Measurements from ENCODE around the gene RPL11.
"Not testable (repeated sequence)": the region's sequence is repeated elsewhere in the genome, so short reads cannot be mapped to it uniquely, and the experiment has no call there.

RPL11 gene

DNA sequence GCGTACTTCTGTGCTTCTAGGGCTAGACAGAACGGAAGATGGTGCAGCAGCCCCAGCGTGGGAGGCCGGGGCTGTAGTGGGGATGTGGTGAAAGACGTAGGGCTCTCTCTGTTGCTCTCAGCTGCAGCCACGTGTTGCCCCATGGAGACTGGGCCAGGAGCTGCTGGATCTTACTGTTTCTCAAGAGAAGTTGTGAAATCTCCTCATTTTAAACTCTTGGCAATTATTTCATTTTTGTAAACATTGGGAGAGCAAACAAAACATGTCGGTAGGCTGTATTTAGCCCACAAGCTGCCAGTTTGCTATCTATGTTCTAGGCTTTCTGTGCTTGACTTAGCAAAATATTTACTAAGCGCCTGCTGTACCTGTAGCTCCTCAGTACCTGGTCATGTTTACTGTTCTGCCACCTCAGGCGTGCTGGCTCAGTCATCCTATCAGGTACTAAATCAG is 35.8 kb downstream of the RPL11 start:
- in situ Hi-C loops (cut with HindIII; ENCODE audit: low sequenced_read_pairs): no loop called here

DNA sequence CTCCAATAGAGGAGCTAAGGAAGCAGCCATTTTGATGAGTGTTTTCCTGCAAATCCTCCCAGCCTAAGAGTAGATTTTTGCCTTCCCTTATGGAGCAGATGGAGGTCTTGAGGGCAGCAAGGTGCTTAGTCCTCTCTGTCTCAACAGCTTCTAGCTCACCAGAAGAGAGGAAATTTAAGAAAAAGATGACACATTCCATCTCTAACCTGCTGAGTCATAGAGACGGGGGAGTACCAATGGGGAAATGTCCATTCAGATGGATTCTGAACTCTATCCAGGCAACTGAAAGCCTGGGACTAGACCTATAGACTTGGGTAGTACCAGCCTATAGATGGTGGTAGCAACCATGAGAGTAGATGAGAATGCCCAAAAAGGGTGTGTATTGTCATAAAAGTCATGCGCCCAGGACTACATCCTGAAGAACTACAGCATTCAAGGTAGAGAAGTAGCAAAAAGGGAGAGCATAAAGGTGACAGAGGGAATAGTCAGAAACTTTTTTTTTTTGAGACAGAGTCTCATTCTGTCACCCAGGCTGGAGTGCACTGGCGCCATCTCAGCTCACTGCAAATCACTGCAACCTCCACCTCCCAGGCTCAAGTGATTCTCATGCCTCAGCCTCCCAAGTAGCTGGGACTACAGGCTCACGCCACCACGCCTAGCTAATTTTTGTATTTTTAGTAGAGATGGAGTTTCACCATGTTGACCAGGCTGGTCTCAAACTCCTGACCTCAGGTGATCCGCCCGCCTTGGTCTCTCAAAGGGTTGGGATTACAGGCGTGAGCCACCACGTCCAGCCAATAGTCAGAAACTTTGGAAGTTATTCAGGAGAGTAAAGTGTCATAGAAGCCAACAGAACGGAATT is 41.0 kb downstream of the RPL11 start:
- in situ Hi-C loops (cut with HindIII; ENCODE audit: low sequenced_read_pairs): no loop called here

DNA sequence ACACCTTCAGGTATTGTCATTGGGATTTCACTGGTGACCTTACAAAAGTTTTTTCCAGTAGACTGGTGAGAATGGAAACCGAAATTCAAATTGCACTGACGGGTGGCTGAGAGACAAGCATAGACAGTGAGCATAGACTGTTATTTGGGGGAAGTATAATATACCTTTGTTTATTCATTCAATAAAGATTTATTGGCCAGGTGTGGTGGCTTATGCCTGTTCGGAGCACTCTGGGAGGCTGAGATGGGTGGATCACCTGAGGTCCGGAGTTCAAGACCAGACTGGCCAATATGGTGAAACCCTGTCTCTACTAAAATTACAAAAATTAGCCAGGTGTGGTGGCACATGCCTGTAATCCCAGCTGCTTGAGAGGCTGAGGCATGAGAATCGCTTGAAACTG is 41.7 kb downstream of the RPL11 start:
- in situ Hi-C loops (cut with HindIII; ENCODE audit: low sequenced_read_pairs): not testable (repeated sequence)

DNA sequence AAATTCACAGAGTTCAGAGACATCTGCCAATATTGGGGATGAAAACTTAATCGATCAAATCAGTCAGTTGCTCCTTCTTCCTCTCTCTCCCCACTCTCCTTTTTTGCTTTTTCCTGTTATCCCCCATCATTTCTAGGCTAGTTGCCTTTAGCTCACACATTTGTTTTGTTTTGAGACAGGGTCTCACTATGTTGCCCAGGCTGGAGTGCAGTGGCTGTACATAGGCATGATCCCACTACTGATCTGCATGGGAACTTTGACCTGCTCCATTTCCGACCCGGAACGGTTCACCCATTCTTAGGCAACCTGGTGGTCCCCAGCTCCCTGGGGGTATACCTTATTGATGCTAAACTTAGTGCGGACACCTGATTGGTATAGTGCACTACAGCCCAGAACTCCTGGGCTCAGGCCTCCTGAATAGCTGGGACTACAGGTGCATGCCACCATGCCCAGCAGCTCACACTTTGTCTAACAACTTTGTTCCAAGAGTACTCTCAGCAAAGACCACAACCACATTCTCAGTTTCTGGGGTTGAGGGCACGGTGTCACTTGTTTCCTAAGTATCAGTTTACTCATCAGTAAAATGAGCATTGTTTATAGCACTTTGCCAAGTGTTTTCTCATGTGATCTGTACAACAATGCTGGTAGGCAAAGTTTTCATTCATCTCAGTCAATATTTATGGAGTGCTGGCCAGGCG is 45.0 kb downstream of the RPL11 start:
- in situ Hi-C loops (cut with HindIII; ENCODE audit: low sequenced_read_pairs): loop anchor here (5.0 kb wide), 1 partner anchor 51 kb away; no protein-coding TSS in a partner anchor

DNA sequence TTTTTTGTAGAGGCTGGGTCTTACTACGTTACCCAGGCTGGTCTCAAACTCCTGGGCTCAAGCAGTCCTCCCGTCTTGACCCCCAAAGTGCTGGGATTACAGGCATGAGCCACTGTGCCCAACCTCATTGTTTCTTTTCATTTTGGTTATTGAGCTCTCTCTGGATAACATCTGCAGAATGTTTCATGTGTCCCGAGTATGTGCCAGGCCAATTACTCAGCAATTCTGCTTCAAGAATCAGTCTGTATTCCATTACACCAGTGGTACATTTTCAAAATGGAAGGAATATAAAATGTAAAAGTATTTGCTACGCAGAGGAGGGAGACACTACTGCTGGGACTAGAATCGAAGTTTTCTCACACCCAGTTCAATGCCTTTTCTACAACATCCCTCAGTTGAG is 50.0 kb downstream of the RPL11 start:
- in situ Hi-C loops (cut with HindIII; ENCODE audit: low sequenced_read_pairs): no loop called here

DNA sequence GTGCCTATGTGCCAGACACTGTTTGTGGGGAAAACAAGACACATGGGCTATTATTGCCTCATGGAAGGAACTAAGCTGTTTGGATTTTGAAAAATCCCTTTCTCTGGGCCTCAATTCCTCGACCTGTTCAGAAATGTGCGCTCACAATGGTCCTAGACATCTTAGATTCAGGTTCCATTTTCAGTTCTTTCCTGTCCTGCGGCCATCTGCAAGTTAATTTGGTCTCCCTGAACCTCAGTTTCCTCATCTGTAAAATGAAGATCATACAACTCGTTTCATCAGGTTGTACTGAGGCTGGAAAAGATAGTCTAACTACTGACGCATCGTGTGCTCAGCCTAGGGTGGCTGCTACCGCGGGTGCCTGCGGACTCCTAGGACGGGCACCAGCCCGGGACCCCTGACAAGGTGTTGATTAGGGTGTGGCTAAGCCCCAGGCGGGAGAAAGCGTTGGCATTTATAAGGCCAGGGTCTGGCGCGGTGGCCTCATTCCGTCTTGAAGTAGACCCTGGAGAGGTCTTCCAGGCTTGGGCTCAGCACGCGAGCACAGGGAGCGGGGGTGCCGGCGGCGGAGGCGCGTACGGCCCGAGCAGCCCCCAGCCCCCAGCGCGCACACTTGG is 51.2 kb downstream of the RPL11 start:
- in situ Hi-C loops (cut with HindIII; ENCODE audit: low sequenced_read_pairs): no loop called here

DNA sequence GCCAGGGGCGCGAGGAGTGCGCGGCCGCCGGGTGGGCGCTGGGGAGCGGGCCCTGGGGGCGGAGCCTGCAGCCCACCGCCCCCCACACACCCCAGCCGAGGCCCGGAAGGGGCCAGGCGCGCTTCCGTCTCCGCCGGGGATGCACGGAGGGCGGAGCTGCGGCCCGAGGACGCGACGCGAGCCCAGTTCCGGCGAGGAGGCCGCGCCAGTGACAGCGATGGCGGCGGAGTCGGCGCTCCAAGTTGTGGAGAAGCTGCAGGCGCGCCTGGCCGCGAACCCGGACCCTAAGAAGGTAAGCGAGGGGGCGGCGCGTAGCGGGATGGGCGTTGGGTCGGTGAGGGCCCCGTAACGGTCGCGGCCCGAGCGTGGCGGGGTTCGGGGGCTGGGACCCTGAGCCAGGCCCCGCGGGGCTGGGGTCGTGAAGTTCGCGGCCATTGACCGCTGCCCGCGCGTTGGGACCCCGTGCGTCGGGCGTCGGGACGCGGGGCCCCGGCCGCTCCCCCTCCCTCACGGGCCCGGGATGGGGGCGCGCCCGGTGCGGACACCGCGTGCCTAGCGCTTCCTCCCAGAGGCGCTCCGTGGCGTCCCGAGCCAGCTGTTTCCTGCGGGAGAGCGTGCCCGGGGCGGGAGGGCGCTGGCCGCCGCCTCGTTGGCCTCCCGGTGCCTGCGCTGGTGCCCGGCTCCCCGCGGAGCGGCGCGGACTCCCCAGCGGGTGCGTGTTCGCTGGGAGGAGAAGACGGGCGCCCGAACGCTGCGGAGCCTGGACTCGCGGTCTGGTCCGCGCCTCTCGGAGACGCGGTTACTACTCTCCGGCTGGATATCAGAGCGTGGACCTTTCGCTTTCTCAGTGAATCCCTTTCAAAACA is 51.9 kb downstream of the RPL11 start, which contains the start of gene ELOA:
ELOA (plus strand) TSS at position 185 of the 866 bp plus-strand sequence; CDS start at position 218, 33 bp downstream.
- in situ Hi-C loops (cut with HindIII; ENCODE audit: low sequenced_read_pairs): no loop called here

DNA sequence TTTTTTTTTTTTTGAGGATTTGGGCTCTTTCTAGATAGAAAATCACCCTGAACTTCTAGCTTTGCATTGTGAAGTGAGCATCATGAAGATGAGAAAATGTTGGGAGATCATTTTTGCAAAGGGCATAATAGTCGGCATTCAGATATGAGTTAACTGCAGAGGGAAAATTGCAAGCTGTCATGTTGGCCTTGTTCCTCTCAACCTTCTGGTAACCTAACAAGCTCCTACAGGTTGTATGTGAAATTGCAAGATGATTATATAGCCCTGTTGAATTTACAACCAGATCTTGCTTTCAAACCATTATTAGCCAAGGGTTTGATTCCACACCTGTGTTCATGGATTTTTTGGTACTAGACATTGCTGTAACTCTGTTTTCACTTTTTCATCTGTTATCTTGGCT is 53.9 kb downstream of the RPL11 start:
- in situ Hi-C loops (cut with HindIII; ENCODE audit: low sequenced_read_pairs): no loop called here

Measured in endothelial cell of hepatic sinusoid (primary cell).